ENCODE results near the gene MAK. TPM values are rescaled to one million over a fixed set of nuclear protein-coding genes. Genes with fewer than 3 reads are reported as not detected.

MAK gene
- total and polyA plus RNA-seq, 2 of the 13 experiments (the other 11 are each of a cell fraction or from before 2014, with no cell fraction given), result 0.04 TPM; not detected in 1

DNA sequence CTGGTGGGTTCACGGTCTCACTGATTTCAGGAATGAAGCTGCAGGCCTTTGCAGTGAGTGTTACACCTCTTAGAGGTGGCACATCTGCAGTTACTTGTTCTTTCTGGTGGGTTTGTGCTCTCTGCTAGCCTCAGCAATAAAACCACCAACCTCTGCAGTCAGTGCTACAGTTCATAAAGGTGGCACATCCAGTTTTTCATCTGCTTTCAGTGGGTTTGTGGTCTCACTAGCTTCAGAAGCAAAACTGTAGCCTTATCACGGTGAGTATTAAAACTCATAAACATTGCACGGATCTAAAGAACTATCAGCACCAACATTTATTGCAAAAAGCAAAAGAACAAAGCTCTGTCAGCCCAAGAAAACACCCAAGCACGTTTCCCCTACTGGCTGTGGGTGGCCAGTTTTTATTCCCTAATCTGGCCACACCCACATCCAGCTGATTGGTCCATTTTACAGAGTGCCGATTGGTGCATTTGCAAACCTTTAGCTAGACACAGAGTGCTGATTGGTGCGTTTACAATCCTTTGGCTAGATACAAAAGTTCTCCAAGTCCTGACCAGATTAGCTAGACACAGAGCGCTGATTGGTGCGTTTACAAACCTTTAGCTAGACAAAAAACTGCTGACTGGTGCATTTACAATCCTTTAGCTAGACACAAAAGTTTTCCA lies 118.9 kb downstream of the MAK start (continued):
- TF ChIP-seq, protein P1, sequence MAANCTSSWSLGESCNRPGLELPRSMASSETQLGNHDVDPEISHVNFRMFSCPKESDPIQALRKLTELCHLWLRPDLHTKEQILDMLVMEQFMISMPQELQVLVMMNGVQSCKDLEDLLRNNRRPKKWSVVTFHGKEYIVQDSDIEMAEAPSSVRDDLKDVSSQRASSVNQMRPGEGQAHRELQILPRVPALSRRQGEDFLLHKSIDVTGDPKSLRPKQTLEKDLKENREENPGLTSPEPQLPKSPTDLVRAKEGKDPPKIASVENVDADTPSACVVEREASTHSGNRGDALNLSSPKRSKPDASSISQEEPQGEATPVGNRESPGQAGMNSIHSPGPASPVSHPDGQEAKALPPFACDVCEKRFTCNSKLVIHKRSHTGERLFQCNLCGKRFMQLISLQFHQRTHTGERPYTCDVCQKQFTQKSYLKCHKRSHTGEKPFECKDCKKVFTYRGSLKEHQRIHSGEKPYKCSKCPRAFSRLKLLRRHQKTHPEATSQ (CRISPR knock-in tag; IDR thresholded peaks at IDR 0.05; ENCODE audit: borderline replicate concordance), result 0 out of 2 replicates have a peak, but pooled peaks have one; percentile 26
- TF ChIP-seq, protein P2, sequence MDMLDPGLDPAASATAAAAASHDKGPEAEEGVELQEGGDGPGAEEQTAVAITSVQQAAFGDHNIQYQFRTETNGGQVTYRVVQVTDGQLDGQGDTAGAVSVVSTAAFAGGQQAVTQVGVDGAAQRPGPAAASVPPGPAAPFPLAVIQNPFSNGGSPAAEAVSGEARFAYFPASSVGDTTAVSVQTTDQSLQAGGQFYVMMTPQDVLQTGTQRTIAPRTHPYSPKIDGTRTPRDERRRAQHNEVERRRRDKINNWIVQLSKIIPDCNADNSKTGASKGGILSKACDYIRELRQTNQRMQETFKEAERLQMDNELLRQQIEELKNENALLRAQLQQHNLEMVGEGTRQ (IDR thresholded peaks at IDR 0.05; ENCODE audit: low read depth, low read length), result no peak
- TF ChIP-seq, protein P2 (CRISPR knock-in tag; IDR thresholded peaks at IDR 0.05; ENCODE audit: borderline replicate concordance), result 0 out of 2 replicates have a peak, but pooled peaks have one; percentile 25
- peak; percentile 93 for TF ChIP-seq ZMYM4 (CRISPR knock-in tag; IDR thresholded peaks at IDR 0.05)
- TF ChIP-seq NFRKB (IDR thresholded peaks at IDR 0.05), result no peak
- TF ChIP-seq, protein P3, sequence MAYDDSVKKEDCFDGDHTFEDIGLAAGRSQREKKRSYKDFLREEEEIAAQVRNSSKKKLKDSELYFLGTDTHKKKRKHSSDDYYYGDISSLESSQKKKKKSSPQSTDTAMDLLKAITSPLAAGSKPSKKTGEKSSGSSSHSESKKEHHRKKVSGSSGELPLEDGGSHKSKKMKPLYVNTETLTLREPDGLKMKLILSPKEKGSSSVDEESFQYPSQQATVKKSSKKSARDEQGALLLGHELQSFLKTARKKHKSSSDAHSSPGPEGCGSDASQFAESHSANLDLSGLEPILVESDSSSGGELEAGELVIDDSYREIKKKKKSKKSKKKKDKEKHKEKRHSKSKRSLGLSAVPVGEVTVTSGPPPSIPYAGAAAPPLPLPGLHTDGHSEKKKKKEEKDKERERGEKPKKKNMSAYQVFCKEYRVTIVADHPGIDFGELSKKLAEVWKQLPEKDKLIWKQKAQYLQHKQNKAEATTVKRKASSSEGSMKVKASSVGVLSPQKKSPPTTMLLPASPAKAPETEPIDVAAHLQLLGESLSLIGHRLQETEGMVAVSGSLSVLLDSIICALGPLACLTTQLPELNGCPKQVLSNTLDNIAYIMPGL (CRISPR knock-in tag; IDR thresholded peaks at IDR 0.05; ENCODE audit: borderline replicate concordance in 1 of 2, low read depth in 1 of 2), result peak in 1 of 2 experiments; percentile 8; a peak in 1 of 4 replicates
- TF ChIP-seq ZNF235 (CRISPR knock-in tag; IDR thresholded peaks at IDR 0.05; ENCODE audit: borderline replicate concordance), result no peak
- TF ChIP-seq SP1 (IDR thresholded peaks at IDR 0.05), result no peak
- TF ChIP-seq SP1 (CRISPR knock-in tag; IDR thresholded peaks at IDR 0.05), result peak; percentile 93
- TF ChIP-seq ZNF776 (CRISPR knock-in tag; IDR thresholded peaks at IDR 0.05), result no peak
- TF ChIP-seq KAT8 (CRISPR knock-in tag; IDR thresholded peaks at IDR 0.05), result no peak
- TF ChIP-seq, protein P4, sequence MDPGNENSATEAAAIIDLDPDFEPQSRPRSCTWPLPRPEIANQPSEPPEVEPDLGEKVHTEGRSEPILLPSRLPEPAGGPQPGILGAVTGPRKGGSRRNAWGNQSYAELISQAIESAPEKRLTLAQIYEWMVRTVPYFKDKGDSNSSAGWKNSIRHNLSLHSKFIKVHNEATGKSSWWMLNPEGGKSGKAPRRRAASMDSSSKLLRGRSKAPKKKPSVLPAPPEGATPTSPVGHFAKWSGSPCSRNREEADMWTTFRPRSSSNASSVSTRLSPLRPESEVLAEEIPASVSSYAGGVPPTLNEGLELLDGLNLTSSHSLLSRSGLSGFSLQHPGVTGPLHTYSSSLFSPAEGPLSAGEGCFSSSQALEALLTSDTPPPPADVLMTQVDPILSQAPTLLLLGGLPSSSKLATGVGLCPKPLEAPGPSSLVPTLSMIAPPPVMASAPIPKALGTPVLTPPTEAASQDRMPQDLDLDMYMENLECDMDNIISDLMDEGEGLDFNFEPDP (CRISPR knock-in tag; conservative IDR thresholded peaks at IDR 0.05), result 0 out of 2 replicates have a peak, but pooled peaks have one; percentile 12
- TF ChIP-seq ZMYM2 (CRISPR knock-in tag; IDR thresholded peaks at IDR 0.05), result peak; percentile 90
- TF ChIP-seq ZNF562 (CRISPR knock-in tag; IDR thresholded peaks at IDR 0.05; ENCODE audit: borderline replicate concordance), result no peak
- no peak for TF ChIP-seq ZNF550 (CRISPR knock-in tag; IDR thresholded peaks at IDR 0.05; ENCODE audit: borderline replicate concordance)
- no peak for TF ChIP-seq ZNF850 (CRISPR knock-in tag; conservative IDR thresholded peaks at IDR 0.05)
